Ascending aorta (tissue), 2 donors: ENCODE measurements around the gene CCDC83. TPM values are rescaled to one million over a fixed set of nuclear protein-coding genes. Genes with fewer than 3 reads are reported as not detected.
A peak's percentile ranks its signal among the peaks of the same experiment; 100 is the strongest.

Source experiments
- DNase-seq, 2 donors: peaks; one replicate each; pipeline ENCODE4 v3.0.0-alpha.2; 2019; ENCODE audit warnings: low spot score in 2 of 2
- H3K27ac ChIP-seq, 2 donors: fragments of 200-600 bp; sonication (generic); one replicate each; pipeline ENCODE4 v1.5.1; 2016 to 2017; ENCODE audit warnings: mild to moderate bottlenecking in 1 of 2
- H3K27me3 ChIP-seq: fragments of 200-600 bp; sonication (generic); one replicate; pipeline ENCODE4 v1.5.1; 2017
- H3K36me3 ChIP-seq, 2 donors: fragments of 200-600 bp; sonication (generic); one replicate each; pipeline ENCODE4 v1.5.1; 2016
- H3K4me1 ChIP-seq, 2 donors: fragments of 200-600 bp; sonication (generic); one replicate each; pipeline ENCODE4 v1.5.1; 2016 to 2017; ENCODE audit warnings: mild to moderate bottlenecking in 1 of 2
- H3K4me3 ChIP-seq, 2 donors: fragments of 200-600 bp; sonication (generic); one replicate each; pipeline ENCODE4 v1.5.1; 2016 to 2017; ENCODE audit warnings: mild to moderate bottlenecking in 1 of 2
- H3K9me3 ChIP-seq, 2 donors: fragments of 200-600 bp; sonication (generic); one replicate each; pipeline ENCODE4 v1.5.1; 2016
- intact Hi-C: fragments of 100-400 bp; cut with DNase I; formaldehyde crosslinking; loops from one replicate; pipeline ENCODE4 v1.15.1; 2023
- total RNA-seq: library from RNA; depleted of rRNA; stranded (reverse); fragments of >200 nt; gene quantifications from one replicate; pipeline ENCODE4 v1.1.0, GENCODE V29; 2016
- TF ChIP-seq, protein P1 (sequence below), 3 experiments: fragments of 200-600 bp in 2 of 3; fragments of 450-650 bp in 1 of 3; sonication (generic) in 2 of 3; IDR thresholded peaks; one replicate each; pipeline ENCODE4 v1.5.1; 2016 to 2019; ENCODE audit warnings: antibody characterized with exemption in 3 of 3, mild to moderate bottlenecking in 1 of 3, moderate library complexity in 1 of 3

Gene CCDC83
- total RNA-seq, 1 donor from 2014 or later = not detected

DNA sequence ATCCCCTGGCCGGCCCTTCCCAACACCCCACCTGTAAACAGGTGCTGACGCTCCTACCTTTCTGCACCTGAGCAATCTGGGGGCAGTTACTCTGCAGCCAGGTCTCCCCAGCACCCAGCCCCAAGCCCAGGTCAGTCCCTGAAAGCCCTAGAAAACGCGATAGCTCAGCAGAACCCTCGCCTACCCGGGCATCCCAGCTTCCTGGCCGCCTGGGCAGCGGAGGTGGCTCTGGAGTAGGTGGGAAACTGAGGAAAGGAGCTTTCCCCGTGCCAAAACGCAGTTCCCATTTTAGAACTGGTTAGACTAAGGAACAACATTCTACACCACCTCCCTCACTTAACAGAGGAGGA lies 44.7 kb upstream of the CCDC83 start:
- intact Hi-C loops = loop anchor here (5.0 kb wide), 2 partner anchors 123 to 213 kb away; partner anchors contain the start of gene CCDC89
- Histone ChIP-seq H3K27me3 (no peaks in the 10 kb centered on the region), H3K4me1 (peaks cover 0 to 9% of the 10 kb centered on the region in 2 donors), H3K27ac (peak overlapping the region; percentile 39 to 62), H3K4me3 (peak overlapping the region; percentile 63 to 89), H3K36me3 (no peaks in the 10 kb centered on the region), H3K9me3 (no peaks in the 10 kb centered on the region)
- no peak for DNase-seq
- TF ChIP-seq, protein P1, sequence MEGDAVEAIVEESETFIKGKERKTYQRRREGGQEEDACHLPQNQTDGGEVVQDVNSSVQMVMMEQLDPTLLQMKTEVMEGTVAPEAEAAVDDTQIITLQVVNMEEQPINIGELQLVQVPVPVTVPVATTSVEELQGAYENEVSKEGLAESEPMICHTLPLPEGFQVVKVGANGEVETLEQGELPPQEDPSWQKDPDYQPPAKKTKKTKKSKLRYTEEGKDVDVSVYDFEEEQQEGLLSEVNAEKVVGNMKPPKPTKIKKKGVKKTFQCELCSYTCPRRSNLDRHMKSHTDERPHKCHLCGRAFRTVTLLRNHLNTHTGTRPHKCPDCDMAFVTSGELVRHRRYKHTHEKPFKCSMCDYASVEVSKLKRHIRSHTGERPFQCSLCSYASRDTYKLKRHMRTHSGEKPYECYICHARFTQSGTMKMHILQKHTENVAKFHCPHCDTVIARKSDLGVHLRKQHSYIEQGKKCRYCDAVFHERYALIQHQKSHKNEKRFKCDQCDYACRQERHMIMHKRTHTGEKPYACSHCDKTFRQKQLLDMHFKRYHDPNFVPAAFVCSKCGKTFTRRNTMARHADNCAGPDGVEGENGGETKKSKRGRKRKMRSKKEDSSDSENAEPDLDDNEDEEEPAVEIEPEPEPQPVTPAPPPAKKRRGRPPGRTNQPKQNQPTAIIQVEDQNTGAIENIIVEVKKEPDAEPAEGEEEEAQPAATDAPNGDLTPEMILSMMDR (IDR thresholded peaks at IDR 0.05) = no peak

DNA sequence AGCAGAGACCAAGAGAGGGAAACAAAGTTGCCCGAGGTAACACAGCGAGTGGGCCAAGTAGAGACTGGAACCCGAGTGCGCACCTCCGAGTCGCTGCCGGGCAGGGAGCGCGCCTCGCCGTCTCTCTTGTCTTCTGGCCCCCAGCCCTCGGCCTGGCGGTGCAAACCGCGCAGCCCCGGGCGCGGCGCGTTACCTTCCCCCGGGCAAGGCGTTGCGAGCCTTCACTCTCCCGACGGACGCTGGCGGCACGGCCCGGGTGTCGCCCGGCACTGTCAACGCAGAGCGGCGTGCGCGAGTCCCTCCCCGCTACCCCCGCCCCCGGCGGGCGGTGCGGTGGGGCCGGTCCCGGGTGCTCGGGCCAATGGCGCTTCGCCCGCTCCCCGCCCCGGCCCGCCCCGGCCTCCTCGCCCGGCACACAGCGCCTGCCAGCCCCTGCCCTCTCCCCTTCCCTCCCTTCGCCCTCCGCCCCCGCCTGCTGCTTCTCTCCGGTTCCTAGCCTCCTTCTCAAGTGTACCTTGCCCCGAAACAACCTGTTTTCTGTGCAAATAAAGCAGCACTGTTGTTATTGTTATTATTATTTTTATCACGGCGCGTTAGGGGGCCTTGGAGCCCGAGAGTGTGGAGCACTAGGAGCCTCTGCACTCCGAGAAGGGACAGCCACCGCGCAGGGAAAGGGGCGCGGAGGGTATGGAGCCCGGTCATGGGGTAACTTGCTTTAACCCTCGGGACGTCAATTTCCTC lies 44.1 kb upstream of the CCDC83 start, which contains the start of gene SYTL2:
TSS of gene SYTL2 (minus strand) at position 271 of the 741 bp plus-strand sequence. CDS start 53,416 bp downstream, outside the sequence.
- peak within 1 kb of the TSS; percentile 39 to 62 for H3K27ac ChIP-seq
- H3K36me3 ChIP-seq = no peaks in the 10 kb centered on the region
- peak within 1 kb of the TSS; percentile 63 to 89 for H3K4me3 ChIP-seq
- intact Hi-C loops = loop anchor here (5.0 kb wide), 2 partner anchors 124 to 214 kb away; partner anchors contain the start of gene CCDC89
- DNase-seq = peak in 1 of 2 donors; percentile 85
- TF ChIP-seq, protein P1 (IDR thresholded peaks at IDR 0.05) = no peak
- H3K9me3 ChIP-seq = no peaks in the 10 kb centered on the region
- H3K27me3 ChIP-seq = no peaks in the 10 kb centered on the region
- peaks cover 0 to 9% of the 10 kb centered on the region in 2 donors for H3K4me1 ChIP-seq

DNA sequence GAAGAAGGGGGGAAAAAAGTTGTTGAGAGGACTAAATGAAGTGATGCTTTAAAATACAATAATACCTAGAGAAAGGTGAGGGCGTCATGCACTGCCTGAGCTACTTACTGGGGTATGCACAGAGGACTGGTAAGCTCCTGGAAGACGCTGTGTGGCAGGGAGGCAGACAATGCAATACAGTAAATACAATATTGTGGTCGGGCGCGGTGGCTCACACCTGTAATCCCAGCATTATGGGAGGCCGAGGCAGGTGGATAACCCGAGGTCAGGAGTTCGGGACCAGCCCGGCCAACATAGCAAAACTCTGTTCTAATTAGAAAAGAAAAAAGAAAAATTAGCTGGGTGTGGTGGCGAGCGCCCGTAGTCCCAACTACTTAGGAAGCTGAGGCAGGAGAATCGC lies 43.6 kb upstream of the CCDC83 start:
- Histone ChIP-seq H3K36me3 (no peaks in the 10 kb centered on the region), H3K9me3 (no peaks in the 10 kb centered on the region), H3K4me1 (peaks cover 0 to 9% of the 10 kb centered on the region in 2 donors), H3K4me3 (peak overlapping the region; percentile 63 to 89), H3K27me3 (no peaks in the 10 kb centered on the region), H3K27ac (no peak overlapping the region)
- TF ChIP-seq, protein P1 (IDR thresholded peaks at IDR 0.05) = no peak
- intact Hi-C loops = loop anchor here (5.0 kb wide), 2 partner anchors 124 to 214 kb away; partner anchors contain the start of gene CCDC89
- no peak for DNase-seq

DNA sequence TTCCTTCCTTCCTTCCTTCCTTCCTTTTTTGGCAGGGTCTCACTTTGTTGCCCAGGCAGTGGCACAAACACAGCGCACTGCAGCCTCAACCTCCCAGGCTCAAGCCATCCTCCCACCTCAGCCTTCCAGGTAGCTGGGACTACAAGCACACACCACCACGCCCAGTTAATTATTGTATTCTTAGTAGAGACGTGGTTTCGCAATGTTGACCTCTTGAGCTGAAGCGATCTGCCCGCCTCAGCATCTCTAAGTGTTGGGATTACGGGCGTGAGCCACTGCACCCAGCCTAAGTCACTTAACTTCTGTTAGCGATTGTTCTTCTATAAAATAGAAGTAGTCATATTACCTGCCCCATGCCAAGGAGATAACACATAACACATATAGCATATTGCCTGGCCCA lies 41.5 kb upstream of the CCDC83 start:
- H3K27ac ChIP-seq = no peak overlapping the region
- intact Hi-C loops = loop anchor here (5.0 kb wide), 2 partner anchors 126 to 216 kb away; partner anchors contain the start of gene CCDC89
- H3K9me3 ChIP-seq = no peaks in the 10 kb centered on the region
- no peaks in the 10 kb centered on the region for H3K27me3 ChIP-seq
- TF ChIP-seq, protein P1 (IDR thresholded peaks at IDR 0.05) = no peak
- no peaks in the 10 kb centered on the region for H3K36me3 ChIP-seq
- H3K4me1 ChIP-seq = peaks cover 0 to 9% of the 10 kb centered on the region in 2 donors
- no peak for DNase-seq
- no peak overlapping the region for H3K4me3 ChIP-seq

DNA sequence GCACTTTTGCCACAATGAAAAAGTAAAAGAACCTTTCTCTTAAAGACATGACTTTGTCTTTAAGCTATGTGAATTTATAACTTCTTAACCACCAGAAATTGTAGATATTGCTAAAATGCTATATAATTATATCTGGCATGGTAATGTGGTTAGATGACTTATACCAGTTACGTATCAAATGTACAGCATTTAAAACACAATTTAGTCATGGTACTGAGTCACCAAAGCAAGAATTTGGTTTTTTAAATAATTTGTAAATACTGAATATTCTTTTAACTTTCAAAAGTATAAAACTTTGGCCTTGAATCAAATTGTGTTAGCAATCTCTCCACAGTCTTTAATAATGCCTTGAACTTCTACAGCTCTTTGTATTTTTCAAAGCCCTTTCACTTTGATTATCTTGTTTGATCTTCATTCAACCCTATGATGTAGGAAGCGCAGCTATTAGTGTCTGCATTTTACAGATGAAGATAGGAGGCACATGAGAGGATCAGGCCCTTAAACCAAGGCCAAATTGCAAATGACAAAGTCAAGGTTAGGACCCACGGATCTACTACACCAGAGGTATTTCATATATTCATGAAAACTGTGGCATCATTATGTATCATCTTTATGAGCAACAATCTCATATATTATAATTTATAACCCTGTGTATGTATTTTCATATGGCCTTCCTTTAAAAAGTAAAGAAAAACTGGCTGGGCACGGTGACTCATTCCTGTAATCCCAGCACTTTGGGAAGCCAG lies 39.8 kb upstream of the CCDC83 start:
- DNase-seq = no peak
- Histone ChIP-seq H3K9me3 (no peaks in the 10 kb centered on the region), H3K27me3 (no peaks in the 10 kb centered on the region), H3K4me3 (no peak overlapping the region), H3K36me3 (no peaks in the 10 kb centered on the region), H3K27ac (no peak overlapping the region), H3K4me1 (peaks cover 0 to 6% of the 10 kb centered on the region in 2 donors)
- TF ChIP-seq, protein P1 (IDR thresholded peaks at IDR 0.05) = no peak
- intact Hi-C loops = no loop called here
